Measurements from ENCODE around the gene COL16A1.

GRCh38 chr1:31607360-31607759 lies 96.5 kb downstream of the COL16A1 start:
- TF ChIP-seq SUZ12 (IDR thresholded peaks at IDR 0.05) (no peak), NFRKB (IDR thresholded peaks at IDR 0.05) (no peak), BHLHE40 (IDR thresholded peaks at IDR 0.05; ENCODE audit: borderline replicate concordance) (no peak), ELF4 (IDR thresholded peaks at IDR 0.05) (no peak)

Data from HEK293T (cell line).